K562 (cell line): ENCODE data around the gene SLC2A13. TPM values are rescaled to one million over a fixed set of nuclear protein-coding genes. Genes with fewer than 3 reads are reported as not detected.

Experiments
- ATAC-seq: fragments of 200-7000 bp; cut with Tn5 transposase; 3 replicates; pipeline ENCODE4 v1.9.1; 2020; ENCODE audit warnings: moderate library complexity
- BruUV-seq: library from RNA; stranded (reverse); fragments of 400-500 nt; replicated peaks from 2 replicates; lab custom pipeline; 2021; lab: Mats Ljungman, UMichigan
- CTCF ChIA-PET: fragments of 300-600 bp; formaldehyde crosslinking; extraction: SDS; loops from one replicate; lab custom pipeline; 2021; ENCODE audit warnings: low intra/inter-chr PET ratio; lab: Yijun Ruan, JAX
- POLR2A ChIA-PET: fragments of 300-600, 350-650 bp; sonication (Branson Sonifier 250); formaldehyde crosslinking; extraction: SDS; loops from one replicate; lab custom pipeline; 2021; ENCODE audit warnings: antibody characterized with exemption, inconsistent platforms; lab: Yijun Ruan, JAX
- DNase-seq, 4 experiments: peaks; one replicate each; pipeline versions ENCODE4 v3.0.0 to v3.0.0-alpha.2; 2011 to 2018; ENCODE audit warnings: low spot score in 3 of 4, mixed read lengths in 3 of 4; ENCODE audit errors: extremely low read depth in 1 of 4
- FAIRE-seq: peaks from 2 replicates; lab custom pipeline; 2011; peaks lifted over from hg19 to GRCh38; lab: Jason Lieb, UNC
- H2AFZ ChIP-seq: 2 replicates; pipeline ENCODE4 v1.6.0; 2011; ENCODE audit warnings: low read depth, low read length, control low read depth, inconsistent platforms
- H3K27ac ChIP-seq: fragments of 200-600 bp; 3 replicates; pipeline ENCODE4 v1.8.0; 2011; ENCODE audit warnings: low read depth, mild to moderate bottlenecking, control low read depth, inconsistent platforms, low read length, moderate library complexity, mixed read lengths; ENCODE audit errors: extremely low read depth
- H3K27me3 ChIP-seq, 2 experiments: fragments of 300-600 bp in 1 of 2; 2 replicates in 1 of 2; 3 replicates in 1 of 2; pipeline versions ENCODE4 v1.6.0 to v1.8.0; 2011; ENCODE audit warnings: inconsistent platforms in 2 of 2, low read length in 2 of 2, mild to moderate bottlenecking in 1 of 2, mixed read lengths in 1 of 2, moderate library complexity in 1 of 2; ENCODE audit not compliant: control insufficient read depth in 2 of 2, insufficient read depth in 2 of 2
- H3K36me3 ChIP-seq: fragments of 300-600 bp; 3 replicates; pipeline ENCODE4 v1.8.0; 2011; ENCODE audit warnings: mild to moderate bottlenecking, low read length, inconsistent platforms; ENCODE audit not compliant: control insufficient read depth, insufficient read depth
- H3K4me1 ChIP-seq, 2 experiments: fragments of 200-600 bp in 1 of 2; replicated peaks in 1 of 2; 2 replicates in 1 of 2; 3 replicates in 1 of 2; pipeline versions ENCODE4 v1.5.1 to v1.8.0; 2011; ENCODE audit warnings: inconsistent platforms in 2 of 2, low read length in 2 of 2, mild to moderate bottlenecking in 1 of 2, mixed read lengths in 1 of 2, moderate library complexity in 1 of 2; ENCODE audit not compliant: control insufficient read depth in 2 of 2, insufficient read depth in 2 of 2
- H3K4me2 ChIP-seq: 2 replicates; pipeline ENCODE4 v1.6.1; 2011; ENCODE audit warnings: low read length, control low read depth, inconsistent platforms, mixed read lengths; ENCODE audit not compliant: insufficient read depth
- H3K4me3 ChIP-seq: fragments of 200-600 bp; sonication (generic), shearing (Covaris generic); 2 replicates; pipeline ENCODE4 v1.5.1; 2016; ENCODE audit warnings: control low read depth, inconsistent platforms
- H3K79me2 ChIP-seq: fragments of 200-600 bp; 3 replicates; pipeline ENCODE4 v1.8.0; 2011; ENCODE audit warnings: low read length, inconsistent platforms; ENCODE audit not compliant: control insufficient read depth, insufficient read depth
- H3K9ac ChIP-seq, 2 experiments: 2 replicates each; pipeline versions ENCODE4 v1.6.0 to v1.6.1; 2011; ENCODE audit warnings: low read depth in 2 of 2, low read length in 2 of 2, control low read depth in 1 of 2, inconsistent platforms in 1 of 2, mild to moderate bottlenecking in 1 of 2, mixed read lengths in 1 of 2; ENCODE audit not compliant: insufficient read depth in 1 of 2
- H3K9me1 ChIP-seq: one replicate; pipeline ENCODE4 v1.6.0; 2011; ENCODE audit warnings: inconsistent platforms, mild to moderate bottlenecking, low read length, moderate library complexity; ENCODE audit not compliant: control insufficient read depth, insufficient read depth
- H3K9me3 ChIP-seq: replicated peaks from 2 replicates; pipeline ENCODE4 v1.5.1; 2011; ENCODE audit warnings: low read depth, low read length, inconsistent platforms; ENCODE audit not compliant: control insufficient read depth, insufficient read depth
- H4K20me1 ChIP-seq: replicated peaks from 2 replicates; pipeline ENCODE4 v1.6.1; 2011; ENCODE audit warnings: low read length, inconsistent platforms, mixed read lengths; ENCODE audit not compliant: control insufficient read depth, insufficient read depth
- ATF1 ChIP-seq, 2 experiments: fragments of 450-650 bp in 1 of 2; IDR thresholded peaks; 2 replicates each; pipeline ENCODE4 v1.6.1; 2016; ENCODE audit warnings: missing compliant biosample characterization in 1 of 2, missing genetic modification characterization in 1 of 2
- CBFB ChIP-seq: sonication (generic); formaldehyde crosslinking; IDR thresholded peaks from 2 replicates; pipeline ENCODE4 v1.4.0; 2020; ENCODE audit warnings: mild to moderate bottlenecking, missing genetic modification reagents
- GMEB1 ChIP-seq: fragments of 250-450 bp; sonication (Bioruptor Pico); IDR thresholded peaks from 2 replicates; pipeline ENCODE4 v1.4.0; 2020; ENCODE audit warnings: mild to moderate bottlenecking
- HDAC1 ChIP-seq, 2 experiments: fragments of 450-650 bp; IDR thresholded peaks; 2 replicates each; pipeline ENCODE4 v1.6.1; 2016 to 2017; ENCODE audit warnings: inconsistent platforms in 1 of 2, mild to moderate bottlenecking in 1 of 2, moderate library complexity in 1 of 2
- HEY1 ChIP-seq: fragments of 250-450 bp; sonication (Bioruptor Pico); IDR thresholded peaks from 2 replicates; pipeline ENCODE4 v1.5.0; 2020; ENCODE audit warnings: mild to moderate bottlenecking, moderate library complexity, borderline replicate concordance
- MEF2A ChIP-seq: IDR thresholded peaks from 2 replicates; pipeline ENCODE4 v1.6.1; 2011; ENCODE audit warnings: low read depth, mild to moderate bottlenecking, low read length, moderate library complexity; ENCODE audit not compliant: control insufficient read depth
- NCOA1 ChIP-seq: fragments of 450-650 bp; IDR thresholded peaks from 2 replicates; pipeline ENCODE4 v1.6.1; 2016; ENCODE audit warnings: low read depth
- NONO ChIP-seq, 2 experiments: fragments of 200-400 bp in 1 of 2; fragments of 450-650 bp in 1 of 2; formaldehyde crosslinking in 1 of 2; IDR thresholded peaks; 2 replicates each; pipeline ENCODE4 v1.6.1; 2017; ENCODE audit warnings: low read depth in 2 of 2, mild to moderate bottlenecking in 2 of 2, moderate library complexity in 2 of 2, low read length in 1 of 2
- POU5F1 ChIP-seq: fragments of 150-350 bp; IDR thresholded peaks from 2 replicates; pipeline ENCODE4 v1.6.1; 2014; ENCODE audit warnings: borderline replicate concordance, low read length, low read depth, mild to moderate bottlenecking; ENCODE audit not compliant: partially characterized antibody
- SIN3A ChIP-seq, 2 experiments: fragments of 150-350 bp in 1 of 2; IDR thresholded peaks; 2 replicates each; pipeline ENCODE4 v1.6.1; 2011 to 2016; ENCODE audit warnings: borderline replicate concordance in 2 of 2, low read depth in 2 of 2, low read length in 2 of 2, mild to moderate bottlenecking in 2 of 2, moderate library complexity in 2 of 2; ENCODE audit not compliant: control insufficient read depth in 1 of 2
- SNIP1 ChIP-seq: fragments of 450-650 bp; IDR thresholded peaks from 2 replicates; pipeline ENCODE4 v1.7.1; 2017; ENCODE audit warnings: low read depth, mild to moderate bottlenecking
- TCF7L2 ChIP-seq: fragments of 150-350 bp; IDR thresholded peaks from 2 replicates; pipeline ENCODE4 v1.6.1; 2016; ENCODE audit warnings: low read depth, mild to moderate bottlenecking, low read length, moderate library complexity
- TEAD4 ChIP-seq, 2 experiments: sonication (generic) in 1 of 2; formaldehyde crosslinking in 1 of 2; IDR thresholded peaks; 2 replicates each; pipeline versions ENCODE4 v1.6.1 to v1.8.0; 2012 to 2022; ENCODE audit warnings: borderline replicate concordance in 1 of 2, inconsistent platforms in 1 of 2, low read length in 1 of 2, mild to moderate bottlenecking in 1 of 2, missing genetic modification reagents in 1 of 2
- ZNF583 ChIP-seq: fragments of 250-450 bp; sonication (Bioruptor Pico); IDR thresholded peaks from 2 replicates; pipeline ENCODE4 v1.4.0; 2020
- WGBS: fragments of 100-300 bp; shearing (Covaris generic); methylation state at CpG from one replicate; pipeline ENCODE4 v1.1.6; 2016; ENCODE audit warnings: low coverage, mixed read lengths; ENCODE audit not compliant: insufficient coverage; ENCODE audit errors: missing lambda C conversion rate; 5-methylcytosine and 5-hydroxymethylcytosine counted together
- in situ Hi-C: fragments of 300-500 bp; cut with MboI; formaldehyde crosslinking; loops from 4 replicates; pipeline ENCODE4 v1.15.0; 2018; ENCODE audit warnings: inconsistent platforms, mixed read lengths
- intact Hi-C: fragments of 100-400 bp; cut with micrococcal nuclease; formaldehyde crosslinking; loops from 2 replicates; pipeline ENCODE4 v1.14.2; 2022
- polyA plus RNA-seq, 8 experiments: library from polyadenylated mRNA; depleted of rRNA in 4 of 8; stranded (reverse) in 5 of 8; unstranded in 3 of 8; fragments of >200 nt; fragmentation: Nextera tagmentation in 2 of 8; fragmentation: Illumina TruSeq in 1 of 8; extraction: Ambion mirVana in 2 of 8; extraction: Trizol in 1 of 8; gene quantifications; 2 replicates each; pipeline versions ENCODE4 v1.2.1 to v1.2.3, GENCODE V29; 2011 to 2014; ENCODE audit warnings: inconsistent platforms in 1 of 8, missing spikeins in 1 of 8
- total RNA-seq, 7 experiments: library from RNA; depleted of rRNA in 6 of 7; stranded (reverse); fragments of >200 nt in 6 of 7; fragmentation: Illumina TruSeq in 2 of 7; extraction: Trizol in 2 of 7; gene quantifications; 2 replicates each; pipeline versions ENCODE4 v1.2.1 to v1.2.3, GENCODE V29; 2011 to 2021; ENCODE audit warnings: low replicate concordance in 1 of 7
- TF ChIP-seq, protein P1 (sequence below): IDR thresholded peaks from 2 replicates; pipeline ENCODE4 v1.6.1; 2014; ENCODE audit warnings: antibody characterized with exemption
- TF ChIP-seq, protein P2 (sequence below): fragments of 250-450 bp; sonication (Bioruptor Pico); IDR thresholded peaks from 2 replicates; pipeline ENCODE4 v1.5.0; 2021

Gene SLC2A13
- total and polyA plus RNA-seq, 9 of the 15 experiments (the other 6 are each of a cell fraction or from before 2014, with no cell fraction given) = 1.7 to 12.4 (median 9.0) TPM

DNA sequence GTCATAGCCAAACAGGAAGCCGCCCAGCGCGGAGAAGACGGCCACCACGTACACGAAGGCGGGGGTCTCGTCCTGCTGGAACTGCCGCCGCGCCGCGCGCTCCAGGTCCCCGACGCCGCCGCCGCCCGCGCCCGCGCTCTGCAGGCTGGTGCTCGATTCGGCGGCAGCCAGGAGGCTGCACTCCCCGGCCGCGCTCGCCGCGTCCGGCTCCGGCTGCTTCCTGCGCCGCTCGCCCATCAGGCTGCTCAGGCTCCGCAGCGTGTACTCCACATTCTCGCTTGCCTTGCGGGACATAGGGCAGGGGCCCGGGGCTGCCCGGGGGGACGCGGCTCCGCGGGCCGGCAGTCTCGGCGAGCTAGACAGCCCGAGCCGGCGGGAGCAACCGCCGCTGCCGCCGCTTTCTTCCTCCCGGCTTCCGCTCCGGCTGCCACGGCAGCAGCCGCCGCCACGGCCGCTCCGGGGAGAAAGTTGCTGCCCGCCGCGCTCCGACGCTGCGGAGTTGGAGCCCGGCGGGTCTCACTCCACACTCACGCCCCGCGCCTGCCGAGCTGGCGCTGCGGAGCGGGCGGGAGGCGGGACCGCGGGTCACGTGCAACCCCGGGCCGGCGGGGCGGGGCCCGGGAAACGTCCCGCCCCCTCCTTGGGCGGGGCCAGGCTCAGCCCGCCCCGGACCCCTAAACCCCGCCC is at the start of gene SLC2A13 (continued):
- TF ChIP-seq, protein P1, sequence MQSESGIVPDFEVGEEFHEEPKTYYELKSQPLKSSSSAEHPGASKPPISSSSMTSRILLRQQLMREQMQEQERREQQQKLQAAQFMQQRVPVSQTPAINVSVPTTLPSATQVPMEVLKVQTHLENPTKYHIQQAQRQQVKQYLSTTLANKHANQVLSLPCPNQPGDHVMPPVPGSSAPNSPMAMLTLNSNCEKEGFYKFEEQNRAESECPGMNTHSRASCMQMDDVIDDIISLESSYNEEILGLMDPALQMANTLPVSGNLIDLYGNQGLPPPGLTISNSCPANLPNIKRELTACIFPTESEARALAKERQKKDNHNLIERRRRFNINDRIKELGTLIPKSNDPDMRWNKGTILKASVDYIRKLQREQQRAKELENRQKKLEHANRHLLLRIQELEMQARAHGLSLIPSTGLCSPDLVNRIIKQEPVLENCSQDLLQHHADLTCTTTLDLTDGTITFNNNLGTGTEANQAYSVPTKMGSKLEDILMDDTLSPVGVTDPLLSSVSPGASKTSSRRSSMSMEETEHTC = peak; percentile 27; the same call in 1 of the 2 replicates
- TF ChIP-seq SIN3A (IDR thresholded peaks at IDR 0.05; ENCODE audit: borderline replicate concordance in 2 of 2, control insufficient read depth in 1 of 2, low read depth in 2 of 2, low read length in 2 of 2) (peak in 1 of 2 experiments; percentile 75; a peak in 1 of 4 replicates), ZNF583 (CRISPR knock-in tag) (no peak), TCF7L2 (no peak), HDAC1 (IDR thresholded peaks at IDR 0.05) (0 out of 4 replicates have a peak, but pooled peaks of 1 of the 2 experiments have one; percentile 16), NONO (IDR thresholded peaks at IDR 0.05; ENCODE audit: low read depth in 2 of 2, low read length in 1 of 2) (peak; percentile 59 to 63; a peak in 1 of 4 replicates)
- TF ChIP-seq, protein P2, sequence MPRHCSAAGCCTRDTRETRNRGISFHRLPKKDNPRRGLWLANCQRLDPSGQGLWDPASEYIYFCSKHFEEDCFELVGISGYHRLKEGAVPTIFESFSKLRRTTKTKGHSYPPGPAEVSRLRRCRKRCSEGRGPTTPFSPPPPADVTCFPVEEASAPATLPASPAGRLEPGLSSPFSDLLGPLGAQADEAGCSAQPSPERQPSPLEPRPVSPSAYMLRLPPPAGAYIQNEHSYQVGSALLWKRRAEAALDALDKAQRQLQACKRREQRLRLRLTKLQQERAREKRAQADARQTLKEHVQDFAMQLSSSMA = no peak

DNA sequence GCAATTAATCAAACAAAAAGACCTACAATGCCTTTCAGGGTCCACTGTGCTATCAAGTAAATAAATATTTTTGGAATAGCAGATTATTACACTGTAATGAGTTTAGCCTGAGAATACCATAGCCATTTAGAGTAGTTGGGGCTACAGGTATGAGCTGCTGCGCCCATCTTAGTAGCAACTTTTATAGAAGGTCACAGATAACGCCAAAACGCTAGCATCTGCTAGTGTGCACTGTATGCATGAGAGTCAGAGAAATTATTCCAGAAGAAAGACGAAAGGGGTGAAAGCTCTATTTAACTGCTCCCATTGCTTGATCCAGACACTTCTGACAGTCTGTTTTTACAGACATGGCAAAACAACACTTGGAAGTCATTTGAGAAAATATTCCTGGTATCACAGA is 48.5 kb upstream of the SLC2A13 start:
- H3K36me3 ChIP-seq = no peaks in the 10 kb centered on the region
- H3K4me2 ChIP-seq = no peak overlapping the region
- no TSS peak for BruUV-seq
- POLR2A ChIA-PET = no interaction called here
- ATAC-seq (no peak), DNase-seq (no peak), FAIRE-seq (no peak)
- no peak overlapping the region for H3K4me3 ChIP-seq
- H3K4me1 ChIP-seq = no peaks in the 10 kb centered on the region
- H2AFZ ChIP-seq = no peak overlapping the region
- CTCF ChIA-PET = no interaction called here
- intact Hi-C loops (loop anchor here (10.0 kb wide), 1 partner anchor 770 kb away; no protein-coding TSS in a partner anchor), in situ Hi-C loops (loop anchor here (25.0 kb wide), 1 partner anchor 758 kb away; no protein-coding TSS in a partner anchor)
- no peaks in the 10 kb centered on the region for H3K9me3 ChIP-seq
- no peak overlapping the region for H3K27ac ChIP-seq
- H3K9me1 ChIP-seq = no peaks in the 10 kb centered on the region
- no peak overlapping the region for H3K9ac ChIP-seq
- no peaks in the 10 kb centered on the region for H3K79me2 ChIP-seq
- 7% methylated on average over 4 of the region's 4 CpGs for WGBS
- H3K27me3 ChIP-seq = no peaks in the 10 kb centered on the region
- H4K20me1 ChIP-seq = no peaks in the 10 kb centered on the region
- no peak for TF ChIP-seq MEF2A
- no peak for TF ChIP-seq POU5F1
- no peak for TF ChIP-seq ATF1 (CRISPR knock-in tag; IDR thresholded peaks at IDR 0.05)
- TF ChIP-seq ATF1 (tag; IDR thresholded peaks at IDR 0.05) = no peak
- no peak for TF ChIP-seq HEY1 (CRISPR knock-in tag)
- TF ChIP-seq TEAD4 (IDR thresholded peaks at IDR 0.05; ENCODE audit: low read length) = no peak
- TF ChIP-seq TEAD4 (CRISPR knock-in tag; IDR thresholded peaks at IDR 0.05; ENCODE audit: borderline replicate concordance) = no peak
- no peak for TF ChIP-seq CBFB (CRISPR knock-in tag)
- TF ChIP-seq NCOA1 = no peak
- TF ChIP-seq GMEB1 = no peak
- TF ChIP-seq SNIP1 = no peak
